Gastrocnemius medialis (tissue), 4 donors: ENCODE data around the gene SNX1.

Experiments
- POLR2A ChIP-seq, 2 donors: fragments of 450-650 bp; IDR thresholded peaks; one replicate each; pipeline ENCODE4 v1.6.1; 2017; ENCODE audit warnings: antibody characterized with exemption in 2 of 2, mild to moderate bottlenecking in 2 of 2, moderate library complexity in 2 of 2
- TF ChIP-seq, protein P1 (sequence below), 5 experiments: fragments of 450-650 bp in 3 of 5; fragments of 200-600 bp in 2 of 5; sonication (generic) in 2 of 5; IDR thresholded peaks in 4 of 5; conservative IDR thresholded peaks in 1 of 5; 1 replicate in 4 of 5; 2 replicates in 1 of 5; pipeline ENCODE4 v1.5.1; 2016 to 2019; ENCODE audit warnings: antibody characterized with exemption in 5 of 5, mild to moderate bottlenecking in 3 of 5, moderate library complexity in 3 of 5

DNA sequence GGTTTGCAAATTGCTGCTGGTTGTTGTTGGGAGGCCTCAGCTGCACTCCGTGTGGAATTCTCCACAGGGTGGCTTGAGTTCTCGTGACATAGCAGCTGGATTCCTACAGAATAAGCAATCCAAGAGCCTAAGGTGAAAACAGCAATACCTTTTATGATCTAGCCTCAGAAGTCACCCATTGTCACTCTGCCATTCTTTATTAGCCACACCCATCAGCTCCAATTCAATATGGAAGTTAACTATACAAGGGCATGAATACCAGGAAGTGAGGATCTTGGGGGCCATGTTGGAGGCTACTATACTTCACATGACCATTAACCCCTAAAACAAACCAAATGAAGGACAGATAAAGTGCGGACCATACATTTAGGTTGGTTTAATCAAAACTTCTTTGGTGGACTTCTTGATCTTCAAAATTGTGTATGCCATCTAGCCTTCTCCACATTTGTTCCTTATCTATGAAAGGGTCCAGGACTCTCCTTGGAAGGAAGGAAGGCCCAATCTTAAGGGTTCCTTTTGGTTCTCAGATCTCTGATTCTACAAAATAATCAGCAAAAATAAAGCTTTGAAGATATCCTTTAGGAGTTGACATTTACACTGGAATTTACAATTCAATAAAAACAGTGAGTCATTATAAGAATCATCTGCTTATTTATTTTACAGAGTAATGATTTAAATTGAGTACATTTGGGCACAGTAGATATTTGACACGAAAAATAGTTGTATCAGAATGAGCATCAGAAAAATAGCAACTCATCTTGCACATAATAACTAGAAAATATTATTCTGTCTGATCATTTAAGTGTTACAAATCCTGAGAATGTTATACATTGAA lies 23.6 kb upstream of the SNX1 start:
- TF ChIP-seq, protein P1, sequence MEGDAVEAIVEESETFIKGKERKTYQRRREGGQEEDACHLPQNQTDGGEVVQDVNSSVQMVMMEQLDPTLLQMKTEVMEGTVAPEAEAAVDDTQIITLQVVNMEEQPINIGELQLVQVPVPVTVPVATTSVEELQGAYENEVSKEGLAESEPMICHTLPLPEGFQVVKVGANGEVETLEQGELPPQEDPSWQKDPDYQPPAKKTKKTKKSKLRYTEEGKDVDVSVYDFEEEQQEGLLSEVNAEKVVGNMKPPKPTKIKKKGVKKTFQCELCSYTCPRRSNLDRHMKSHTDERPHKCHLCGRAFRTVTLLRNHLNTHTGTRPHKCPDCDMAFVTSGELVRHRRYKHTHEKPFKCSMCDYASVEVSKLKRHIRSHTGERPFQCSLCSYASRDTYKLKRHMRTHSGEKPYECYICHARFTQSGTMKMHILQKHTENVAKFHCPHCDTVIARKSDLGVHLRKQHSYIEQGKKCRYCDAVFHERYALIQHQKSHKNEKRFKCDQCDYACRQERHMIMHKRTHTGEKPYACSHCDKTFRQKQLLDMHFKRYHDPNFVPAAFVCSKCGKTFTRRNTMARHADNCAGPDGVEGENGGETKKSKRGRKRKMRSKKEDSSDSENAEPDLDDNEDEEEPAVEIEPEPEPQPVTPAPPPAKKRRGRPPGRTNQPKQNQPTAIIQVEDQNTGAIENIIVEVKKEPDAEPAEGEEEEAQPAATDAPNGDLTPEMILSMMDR (IDR thresholded peaks at IDR 0.05 in 4 of 5, conservative IDR thresholded peaks at IDR 0.05 in 1 of 5) = no peak
- TF ChIP-seq POLR2A (IDR thresholded peaks at IDR 0.05) = no peak
